GM18498 (cell line): Measurements from ENCODE around the gene RAMP1.

Experiments
- ATAC-seq: cut with Tn5 transposase; IDR thresholded peaks from one replicate; pipeline ENCODE4 v1.9.1; 2021; ENCODE audit warnings: mild to moderate bottlenecking, moderate library complexity; ENCODE audit not compliant: unreplicated experiment

Gene RAMP1

GRCh38 chr2:237876061-237876526 lies 16.7 kb downstream of the RAMP1 start:
- ATAC-seq, result no peak

- ATAC-seq, result no peak
These were observed 17.1 kb downstream of the RAMP1 start for GRCh38 chr2:237876532-237876931.

GRCh38 chr2:237876951-237877491 lies 17.6 kb downstream of the RAMP1 start:
- no peak for ATAC-seq

- ATAC-seq, result no peak
These were observed 18.3 kb downstream of the RAMP1 start for GRCh38 chr2:237877576-237878307.

- ATAC-seq, result no peak
These were observed 19.1 kb downstream of the RAMP1 start for GRCh38 chr2:237878321-237879057.

- ATAC-seq, result no peak
These were observed 19.6 kb downstream of the RAMP1 start for GRCh38 chr2:237879058-237879430.

GRCh38 chr2:237879991-237880560 lies 20.7 kb downstream of the RAMP1 start:
- no peak for ATAC-seq

- no peak for ATAC-seq
These were observed 23.4 kb downstream of the RAMP1 start for GRCh38 chr2:237882510-237883481.

- no peak for ATAC-seq
These were observed 24.6 kb downstream of the RAMP1 start for GRCh38 chr2:237883951-237884446.

GRCh38 chr2:237884681-237885080 lies 25.3 kb downstream of the RAMP1 start:
- no peak for ATAC-seq

GRCh38 chr2:237885111-237885930 lies 25.9 kb downstream of the RAMP1 start:
- no peak for ATAC-seq

GRCh38 chr2:237885931-237886684 lies 26.7 kb downstream of the RAMP1 start:
- ATAC-seq, result no peak

GRCh38 chr2:237886685-237887481 lies 27.5 kb downstream of the RAMP1 start:
- no peak for ATAC-seq

- no peak for ATAC-seq
These were observed 29.0 kb downstream of the RAMP1 start for GRCh38 chr2:237888389-237888788.

- ATAC-seq, result no peak
These were observed 29.6 kb downstream of the RAMP1 start for GRCh38 chr2:237889016-237889415.

- ATAC-seq, result no peak
These were observed 30.4 kb downstream of the RAMP1 start for GRCh38 chr2:237889811-237890210.

- ATAC-seq, result no peak
These were observed 33.1 kb downstream of the RAMP1 start for GRCh38 chr2:237892478-237892877.
